Measurements from ENCODE around the gene ANKRD35.
"Not testable (repeated sequence)": the region's sequence is repeated elsewhere in the genome, so short reads cannot be mapped to it uniquely, and the experiment has no call there.

The ANKRD35 gene

GRCh38 chr1:145843031-145843430 lies 42.6 kb downstream of the ANKRD35 start:
- H3K18ac ChIP-seq (ENCODE audit: low read depth in 1 of 2, low read length in 2 of 2): no peak overlapping the region
- H2AFZ ChIP-seq (ENCODE audit: low read depth, low read length): no peak overlapping the region
- no peak overlapping the region for H2BK120ac ChIP-seq (ENCODE audit: low read depth, low read length)
- no peak overlapping the region for H2BK5ac ChIP-seq (ENCODE audit: low read depth, low read length, poor library complexity, severe bottlenecking)
- no peaks in the 10 kb centered on the region for H3K9me3 ChIP-seq (ENCODE audit: control insufficient read depth, low read length)
- DNase-seq: no peak
- H3K4me2 ChIP-seq (ENCODE audit: low read length, poor library complexity, severe bottlenecking): no peak overlapping the region
- no peak overlapping the region for H3K27ac ChIP-seq (ENCODE audit: low read length, poor library complexity, severe bottlenecking)
- H3K4ac ChIP-seq (ENCODE audit: low read depth in 1 of 2, low read length in 2 of 2): no peak overlapping the region
- H3K9ac ChIP-seq (ENCODE audit: low read length): no peak overlapping the region
- no peak overlapping the region for H4K91ac ChIP-seq (ENCODE audit: low read length)
- peaks cover 2% of the 10 kb centered on the region for H3K79me1 ChIP-seq (replicated peaks; ENCODE audit: low read length, poor library complexity, severe bottlenecking)
- no peaks in the 10 kb centered on the region for H3K27me3 ChIP-seq (ENCODE audit: control insufficient read depth in 1 of 2, insufficient read depth in 1 of 2, low read length in 2 of 2)
- H2AK5ac ChIP-seq (ENCODE audit: low read length, severe bottlenecking): no peak overlapping the region
- H3K4me3 ChIP-seq (ENCODE audit: insufficient read depth in 1 of 2, low read depth in 1 of 2, low read length in 2 of 2): no peak overlapping the region
- no peak overlapping the region for H3K14ac ChIP-seq (ENCODE audit: low read length in 2 of 2)
- H2BK15ac ChIP-seq (ENCODE audit: low read depth, poor library complexity, severe bottlenecking): no peak overlapping the region
- peaks cover 9% of the 10 kb centered on the region for H3K4me1 ChIP-seq (ENCODE audit: control insufficient read depth, insufficient read depth, low read depth, low read length)
- H2BK12ac ChIP-seq (ENCODE audit: low read length in 2 of 2): no peak overlapping the region
- H3K36me3 ChIP-seq (ENCODE audit: control insufficient read depth in 1 of 2, insufficient read depth in 2 of 2, low read depth in 1 of 2, low read length in 2 of 2): peaks cover 36 to 68% of the 10 kb centered on the region in 2 experiments
- H4K8ac ChIP-seq (ENCODE audit: low read length): no peak overlapping the region
- no peak overlapping the region for H3K23ac ChIP-seq (ENCODE audit: low read length in 2 of 2)
- 100% methylated on average over 1 of the region's 3 CpGs for WGBS

- Histone ChIP-seq H2BK15ac (ENCODE audit: low read depth, poor library complexity, severe bottlenecking) (no peak overlapping the region), H3K27me3 (ENCODE audit: control insufficient read depth in 1 of 2, insufficient read depth in 1 of 2, low read length in 2 of 2) (no peaks in the 10 kb centered on the region), H4K8ac (ENCODE audit: low read length) (no peak overlapping the region), H2AFZ (ENCODE audit: low read depth, low read length) (no peak overlapping the region), H3K4ac (ENCODE audit: low read depth in 1 of 2, low read length in 2 of 2) (no peak overlapping the region), H4K91ac (ENCODE audit: low read length) (no peak overlapping the region), H3K9ac (ENCODE audit: low read length) (no peak overlapping the region), H3K79me1 (replicated peaks; ENCODE audit: low read length, poor library complexity, severe bottlenecking) (peaks cover 2% of the 10 kb centered on the region), H3K4me1 (ENCODE audit: control insufficient read depth, insufficient read depth, low read depth, low read length) (no peaks in the 10 kb centered on the region), H3K23ac (ENCODE audit: low read length in 2 of 2) (no peak overlapping the region), H2BK12ac (ENCODE audit: low read length in 2 of 2) (no peak overlapping the region), H3K14ac (ENCODE audit: low read length in 2 of 2) (no peak overlapping the region), H3K27ac (ENCODE audit: low read length, poor library complexity, severe bottlenecking) (no peak overlapping the region), H3K9me3 (ENCODE audit: control insufficient read depth, low read length) (no peaks in the 10 kb centered on the region), H3K36me3 (ENCODE audit: control insufficient read depth in 1 of 2, insufficient read depth in 2 of 2, low read depth in 1 of 2, low read length in 2 of 2) (peaks cover 50 to 99% of the 10 kb centered on the region in 2 experiments), H3K4me3 (ENCODE audit: insufficient read depth in 1 of 2, low read depth in 1 of 2, low read length in 2 of 2) (no peak overlapping the region), H2BK120ac (ENCODE audit: low read depth, low read length) (no peak overlapping the region), H3K18ac (ENCODE audit: low read depth in 1 of 2, low read length in 2 of 2) (no peak overlapping the region), H3K4me2 (ENCODE audit: low read length, poor library complexity, severe bottlenecking) (no peak overlapping the region), H2BK5ac (ENCODE audit: low read depth, low read length, poor library complexity, severe bottlenecking) (no peak overlapping the region), H2AK5ac (ENCODE audit: low read length, severe bottlenecking) (no peak overlapping the region)
- no peak for DNase-seq
- 100% methylated on average over 1 of the region's 1 CpG for WGBS
Observed at GRCh38 chr1:145837656-145838055, 48.0 kb downstream of the ANKRD35 start.

- not testable (repeated sequence) for H3K4ac ChIP-seq (ENCODE audit: low read depth in 1 of 2, low read length in 2 of 2); H2AFZ ChIP-seq (ENCODE audit: low read depth, low read length); H3K27ac ChIP-seq (ENCODE audit: low read length, poor library complexity, severe bottlenecking); H3K23ac ChIP-seq (ENCODE audit: low read length in 2 of 2); H3K18ac ChIP-seq (ENCODE audit: low read depth in 1 of 2, low read length in 2 of 2); DNase-seq; H4K8ac ChIP-seq (ENCODE audit: low read length); H3K4me1 ChIP-seq (ENCODE audit: control insufficient read depth, insufficient read depth, low read depth, low read length); H2AK5ac ChIP-seq (ENCODE audit: low read length, severe bottlenecking); H4K91ac ChIP-seq (ENCODE audit: low read length); H3K9me3 ChIP-seq (ENCODE audit: control insufficient read depth, low read length); H3K9ac ChIP-seq (ENCODE audit: low read length); H2BK5ac ChIP-seq (ENCODE audit: low read depth, low read length, poor library complexity, severe bottlenecking); H2BK120ac ChIP-seq (ENCODE audit: low read depth, low read length); H3K14ac ChIP-seq (ENCODE audit: low read length in 2 of 2); H3K4me2 ChIP-seq (ENCODE audit: low read length, poor library complexity, severe bottlenecking); H3K27me3 ChIP-seq (ENCODE audit: control insufficient read depth in 1 of 2, insufficient read depth in 1 of 2, low read length in 2 of 2); H3K4me3 ChIP-seq (ENCODE audit: insufficient read depth in 1 of 2, low read depth in 1 of 2, low read length in 2 of 2); H2BK15ac ChIP-seq (ENCODE audit: low read depth, poor library complexity, severe bottlenecking); H2BK12ac ChIP-seq (ENCODE audit: low read length in 2 of 2)
- H3K36me3 ChIP-seq (ENCODE audit: control insufficient read depth in 1 of 2, insufficient read depth in 2 of 2, low read depth in 1 of 2, low read length in 2 of 2): peaks cover 39 to 95% of the 10 kb centered on the region in 2 experiments
- WGBS: 100% methylated on average over 2 of the region's 2 CpGs
- peaks cover 25% of the 10 kb centered on the region for H3K79me1 ChIP-seq (replicated peaks; ENCODE audit: low read length, poor library complexity, severe bottlenecking)
Observed at GRCh38 chr1:145830810-145831209, 54.9 kb downstream of the ANKRD35 start.

GRCh38 chr1:145828367-145829026 lies 57.2 kb downstream of the ANKRD35 start:
- no peak overlapping the region for H3K4ac ChIP-seq (ENCODE audit: low read depth in 1 of 2, low read length in 2 of 2)
- H3K9ac ChIP-seq (ENCODE audit: low read length): no peak overlapping the region
- peaks cover 25% of the 10 kb centered on the region for H3K79me1 ChIP-seq (replicated peaks; ENCODE audit: low read length, poor library complexity, severe bottlenecking)
- H3K4me2 ChIP-seq (ENCODE audit: low read length, poor library complexity, severe bottlenecking): no peak overlapping the region
- no peaks in the 10 kb centered on the region for H3K27me3 ChIP-seq (ENCODE audit: control insufficient read depth in 1 of 2, insufficient read depth in 1 of 2, low read length in 2 of 2)
- no peaks in the 10 kb centered on the region for H3K9me3 ChIP-seq (ENCODE audit: control insufficient read depth, low read length)
- DNase-seq: no peak
- peaks cover 27 to 75% of the 10 kb centered on the region in 2 experiments for H3K36me3 ChIP-seq (ENCODE audit: control insufficient read depth in 1 of 2, insufficient read depth in 2 of 2, low read depth in 1 of 2, low read length in 2 of 2)
- H3K27ac ChIP-seq (ENCODE audit: low read length, poor library complexity, severe bottlenecking): no peak overlapping the region
- no peak overlapping the region for H4K8ac ChIP-seq (ENCODE audit: low read length)
- H3K4me1 ChIP-seq (ENCODE audit: control insufficient read depth, insufficient read depth, low read depth, low read length): no peaks in the 10 kb centered on the region
- no peak overlapping the region for H3K23ac ChIP-seq (ENCODE audit: low read length in 2 of 2)
- no peak overlapping the region for H3K18ac ChIP-seq (ENCODE audit: low read depth in 1 of 2, low read length in 2 of 2)
- H3K14ac ChIP-seq (ENCODE audit: low read length in 2 of 2): no peak overlapping the region
- H3K4me3 ChIP-seq (ENCODE audit: insufficient read depth in 1 of 2, low read depth in 1 of 2, low read length in 2 of 2): no peak overlapping the region
- H2BK15ac ChIP-seq (ENCODE audit: low read depth, poor library complexity, severe bottlenecking): no peak overlapping the region
- H2AFZ ChIP-seq (ENCODE audit: low read depth, low read length): no peak overlapping the region
- H2AK5ac ChIP-seq (ENCODE audit: low read length, severe bottlenecking): no peak overlapping the region
- no peak overlapping the region for H2BK120ac ChIP-seq (ENCODE audit: low read depth, low read length)
- H2BK5ac ChIP-seq (ENCODE audit: low read depth, low read length, poor library complexity, severe bottlenecking): no peak overlapping the region
- no peak overlapping the region for H4K91ac ChIP-seq (ENCODE audit: low read length)
- no peak overlapping the region for H2BK12ac ChIP-seq (ENCODE audit: low read length in 2 of 2)
